HCT116 (cell line): ENCODE data around the gene KCNIP3. TPM values are rescaled to one million over a fixed set of nuclear protein-coding genes. Genes with fewer than 3 reads are reported as not detected.

ENCODE experiments used
- ATAC-seq: fragments of 200-7000 bp; cut with Tn5 transposase; 2 replicates; pipeline ENCODE4 v1.9.1; 2020; ENCODE audit warnings: mild to moderate bottlenecking, moderate library complexity
- BruUV-seq: library from RNA; stranded (reverse); fragments of 400-500 nt; replicated peaks from 2 replicates; lab custom pipeline; 2021; lab: Mats Ljungman, UMichigan
- CTCF ChIA-PET: fragments of 300-600 bp; sonication (Branson Sonifier 250); formaldehyde crosslinking; loops from one replicate; lab custom pipeline; 2021; ENCODE audit warnings: antibody characterized with exemption; lab: Charles Lee
- POLR2A ChIA-PET: fragments of 300-600, 350-600 bp; sonication (Branson Sonifier 250); formaldehyde crosslinking; loops from one replicate; lab custom pipeline; 2021; ENCODE audit warnings: antibody characterized with exemption; lab: Charles Lee
- RAD21 ChIA-PET, 2 experiments: fragments of 300-600 bp; sonication (Branson Sonifier 250); formaldehyde crosslinking; loops; one replicate each; lab custom pipeline; 2023; ENCODE audit warnings: low total read pairs in 2 of 2; ENCODE audit not compliant: uncharacterized antibody in 2 of 2, unreplicated experiment in 2 of 2, low non-redundant PET in 1 of 2; lab: Charles Lee
- DNase-seq: peaks from one replicate; pipeline ENCODE4 v3.0.0-alpha.2; 2010; ENCODE audit warnings: low read depth, low spot score
- H2AFZ ChIP-seq: fragments of 200-600 bp; shearing (Covaris generic), sonication (generic); 2 replicates; pipeline ENCODE4 v1.6.1; 2017; ENCODE audit warnings: low read depth, mixed run types, mixed read lengths, antibody characterized with exemption, low read length; ENCODE audit not compliant: poor library complexity, severe bottlenecking
- H3K27ac ChIP-seq: 2 replicates; pipeline ENCODE4 v1.5.1; 2012; ENCODE audit warnings: low read depth, low read length
- H3K27me3 ChIP-seq: fragments of 200-600 bp; sonication (generic); 2 replicates; pipeline ENCODE4 v1.6.1; 2016; ENCODE audit warnings: mixed run types, low read length, mixed read lengths; ENCODE audit not compliant: insufficient read depth
- H3K36me3 ChIP-seq, 2 experiments: fragments of 200-500 bp in 1 of 2; fragments of 200-600 bp in 1 of 2; sonication (Bioruptor generic) in 1 of 2; sonication (generic) in 1 of 2; 2 replicates each; pipeline versions ENCODE4 v1.5.1 to v1.6.1; 2014 to 2016; ENCODE audit warnings: low read length in 2 of 2, inconsistent platforms in 1 of 2, mixed read lengths in 1 of 2, mixed run types in 1 of 2; ENCODE audit not compliant: insufficient read depth in 2 of 2, control insufficient read depth in 1 of 2
- H3K4me1 ChIP-seq, 2 experiments: fragments of 200-600 bp in 1 of 2; sonication (generic) in 1 of 2; 2 replicates each; pipeline versions ENCODE4 v1.5.1 to v1.6.1; 2012 to 2017; ENCODE audit warnings: low read length in 2 of 2, inconsistent platforms in 1 of 2, mild to moderate bottlenecking in 1 of 2, mixed read lengths in 1 of 2, mixed run types in 1 of 2, moderate library complexity in 1 of 2; ENCODE audit not compliant: insufficient read depth in 2 of 2, control insufficient read depth in 1 of 2
- H3K4me2 ChIP-seq: fragments of 200-600 bp; sonication (generic); 2 replicates; pipeline ENCODE4 v1.6.1; 2017; ENCODE audit warnings: mixed run types, low read length, mixed read lengths
- H3K4me3 ChIP-seq, 2 experiments: fragments of 200-600 bp in 1 of 2; sonication (generic) in 1 of 2; replicated peaks in 1 of 2; 2 replicates each; pipeline ENCODE4 v1.5.1; 2011 to 2016; ENCODE audit warnings: low read length in 2 of 2, control low read depth in 1 of 2, low read depth in 1 of 2, mild to moderate bottlenecking in 1 of 2, mixed read lengths in 1 of 2, mixed run types in 1 of 2
- H3K79me2 ChIP-seq: fragments of 200-600 bp; sonication (generic); 2 replicates; pipeline ENCODE4 v1.6.1; 2017; ENCODE audit warnings: mild to moderate bottlenecking, mixed run types, low read length, moderate library complexity, mixed read lengths; ENCODE audit not compliant: insufficient read depth
- H3K9ac ChIP-seq: fragments of 200-600 bp; sonication (generic); 2 replicates; pipeline ENCODE4 v1.6.1; 2016; ENCODE audit warnings: low read length, mixed read lengths
- H3K9me2 ChIP-seq: fragments of 200-600 bp; sonication (generic), shearing (Covaris generic); 2 replicates; pipeline ENCODE4 v1.6.1; 2017; ENCODE audit warnings: mixed run types, mild to moderate bottlenecking, moderate library complexity; ENCODE audit not compliant: insufficient read depth
- H3K9me3 ChIP-seq, 2 experiments: fragments of 200-500 bp in 1 of 2; fragments of 200-600 bp in 1 of 2; sonication (Bioruptor generic) in 1 of 2; sonication (generic) in 1 of 2; 2 replicates each; pipeline ENCODE4 v1.6.1; 2014 to 2017; ENCODE audit warnings: low read length in 2 of 2, mixed read lengths in 2 of 2, inconsistent platforms in 1 of 2, low read depth in 1 of 2, mild to moderate bottlenecking in 1 of 2, mixed run types in 1 of 2, moderate library complexity in 1 of 2; ENCODE audit not compliant: control insufficient read depth in 1 of 2, insufficient read depth in 1 of 2
- H4K20me1 ChIP-seq: fragments of 200-600 bp; sonication (generic), shearing (Covaris generic); 2 replicates; pipeline ENCODE4 v1.6.1; 2017; ENCODE audit warnings: mixed run types, mild to moderate bottlenecking, moderate library complexity; ENCODE audit not compliant: insufficient read depth
- EZH2phosphoT487 ChIP-seq: fragments of 200-600 bp; IDR thresholded peaks from 2 replicates; pipeline ENCODE4 v1.6.1; 2018; ENCODE audit warnings: antibody characterized with exemption, borderline replicate concordance
- POLR2AphosphoS5 ChIP-seq: IDR thresholded peaks from 2 replicates; pipeline ENCODE4 v1.6.1; 2011; ENCODE audit warnings: mild to moderate bottlenecking, low read depth, low read length, moderate library complexity
- SP1 ChIP-seq: IDR thresholded peaks from 2 replicates; pipeline ENCODE4 v1.6.1; 2012; ENCODE audit warnings: low read depth
- TCF7L2 ChIP-seq: IDR thresholded peaks from 2 replicates; pipeline ENCODE4 v1.7.0; 2011; ENCODE audit warnings: borderline replicate concordance, inconsistent platforms; ENCODE audit not compliant: insufficient read depth, insufficient read length; ENCODE audit errors: extremely low read depth
- YY1 ChIP-seq: IDR thresholded peaks from 2 replicates; pipeline ENCODE4 v1.6.1; 2011; ENCODE audit warnings: low read length, low read depth, moderate library complexity, mild to moderate bottlenecking; ENCODE audit not compliant: insufficient replicate concordance; ENCODE audit errors: extremely low read depth
- ZFX ChIP-seq: fragments of 450-650 bp; IDR thresholded peaks from 2 replicates; pipeline ENCODE4 v1.6.1; 2017
- ZNF274 ChIP-seq: fragments of 200-500 bp; sonication (Bioruptor generic); IDR thresholded peaks from 2 replicates; pipeline ENCODE4 v1.6.1; 2014; ENCODE audit warnings: mild to moderate bottlenecking, low read depth, low read length, inconsistent platforms
- intact Hi-C: fragments of 100-400 bp; cut with micrococcal nuclease; formaldehyde crosslinking; loops from 2 replicates; pipeline ENCODE4 v1.10.0; 2022
- total RNA-seq: library from RNA; stranded (reverse); gene quantifications from one replicate; pipeline ENCODE4 v1.2.1, GENCODE V29; 2021; ENCODE audit not compliant: unreplicated experiment
- TF ChIP-seq, protein P1 (sequence below): IDR thresholded peaks from 2 replicates; pipeline ENCODE4 v1.6.1; 2012; ENCODE audit warnings: low read depth

KCNIP3 gene
- total RNA-seq, 1 experiment from 2014 or later = 3.1 TPM

GRCh38 chr2:95387358-95387757, 90.2 kb downstream of the KCNIP3 start:
- Histone ChIP-seq H3K27ac (no peak overlapping the region), H3K36me3 (no peaks in the 10 kb centered on the region), H3K27me3 (no peaks in the 10 kb centered on the region), H3K4me2 (no peak overlapping the region), H3K9me3 (no peaks in the 10 kb centered on the region), H4K20me1 (no peaks in the 10 kb centered on the region), H2AFZ (no peak overlapping the region), H3K4me3 (no peak overlapping the region), H3K9me2 (no peaks in the 10 kb centered on the region), H3K9ac (no peak overlapping the region), H3K79me2 (no peaks in the 10 kb centered on the region), H3K4me1 (peaks cover 0 to 3% of the 10 kb centered on the region in 2 experiments; a peak in 1 of 4 replicates)
- intact Hi-C loops = no loop called here
- BruUV-seq = no TSS peak
- POLR2A ChIA-PET = interaction anchor here (1.8 kb wide), 1 partner anchor 16 kb away, joined by 5 read pairs; the partner anchor contains the start of gene FAHD2A
- CTCF ChIA-PET = interaction anchor here (0.7 to 2.5 kb wide), 3 partner anchors 8 to 155 kb away, joined by 3 to 17 read pairs (median 4); no protein-coding TSS in a partner anchor
- TF ChIP-seq YY1 (no peak), SP1 (no peak), TCF7L2 (no peak), POLR2AphosphoS5 (no peak), ZNF274 (no peak), ZFX (no peak), EZH2phosphoT487 (no peak)
- TF ChIP-seq, protein P1, sequence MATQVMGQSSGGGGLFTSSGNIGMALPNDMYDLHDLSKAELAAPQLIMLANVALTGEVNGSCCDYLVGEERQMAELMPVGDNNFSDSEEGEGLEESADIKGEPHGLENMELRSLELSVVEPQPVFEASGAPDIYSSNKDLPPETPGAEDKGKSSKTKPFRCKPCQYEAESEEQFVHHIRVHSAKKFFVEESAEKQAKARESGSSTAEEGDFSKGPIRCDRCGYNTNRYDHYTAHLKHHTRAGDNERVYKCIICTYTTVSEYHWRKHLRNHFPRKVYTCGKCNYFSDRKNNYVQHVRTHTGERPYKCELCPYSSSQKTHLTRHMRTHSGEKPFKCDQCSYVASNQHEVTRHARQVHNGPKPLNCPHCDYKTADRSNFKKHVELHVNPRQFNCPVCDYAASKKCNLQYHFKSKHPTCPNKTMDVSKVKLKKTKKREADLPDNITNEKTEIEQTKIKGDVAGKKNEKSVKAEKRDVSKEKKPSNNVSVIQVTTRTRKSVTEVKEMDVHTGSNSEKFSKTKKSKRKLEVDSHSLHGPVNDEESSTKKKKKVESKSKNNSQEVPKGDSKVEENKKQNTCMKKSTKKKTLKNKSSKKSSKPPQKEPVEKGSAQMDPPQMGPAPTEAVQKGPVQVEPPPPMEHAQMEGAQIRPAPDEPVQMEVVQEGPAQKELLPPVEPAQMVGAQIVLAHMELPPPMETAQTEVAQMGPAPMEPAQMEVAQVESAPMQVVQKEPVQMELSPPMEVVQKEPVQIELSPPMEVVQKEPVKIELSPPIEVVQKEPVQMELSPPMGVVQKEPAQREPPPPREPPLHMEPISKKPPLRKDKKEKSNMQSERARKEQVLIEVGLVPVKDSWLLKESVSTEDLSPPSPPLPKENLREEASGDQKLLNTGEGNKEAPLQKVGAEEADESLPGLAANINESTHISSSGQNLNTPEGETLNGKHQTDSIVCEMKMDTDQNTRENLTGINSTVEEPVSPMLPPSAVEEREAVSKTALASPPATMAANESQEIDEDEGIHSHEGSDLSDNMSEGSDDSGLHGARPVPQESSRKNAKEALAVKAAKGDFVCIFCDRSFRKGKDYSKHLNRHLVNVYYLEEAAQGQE = no peak
- no peak for ATAC-seq
- DNase-seq = no peak
- RAD21 ChIA-PET = no interaction called here
